C4-2B (cell line): ENCODE data around the gene ZNF320.
"Not testable (repeated sequence)": the region's sequence is repeated elsewhere in the genome, so short reads cannot be mapped to it uniquely, and the experiment has no call there.

ENCODE experiments used
- CTCF ChIP-seq: fragments of 450-650 bp; conservative IDR thresholded peaks from 2 replicates; pipeline ENCODE4 v1.5.1; 2017; ENCODE audit warnings: mild to moderate bottlenecking
- ZFX ChIP-seq: fragments of 450-650 bp; IDR thresholded peaks from 2 replicates; pipeline ENCODE4 v1.6.1; 2017

- not testable (repeated sequence) for TF ChIP-seq CTCF, ZFX
Measured at GRCh38 chr19:52868031-52868430, 29.4 kb downstream of the ZNF320 start.
